GM18951 (cell line): ENCODE data around the gene NCOA1.

ENCODE experiments used
- POLR2A ChIP-seq: IDR thresholded peaks from 4 replicates; pipeline ENCODE4 v1.6.1; 2011; ENCODE audit warnings: mild to moderate bottlenecking; ENCODE audit not compliant: insufficient read length, insufficient read depth; ENCODE audit errors: extremely low read depth
- in situ Hi-C: fragments of 300-500 bp; cut with MboI; formaldehyde crosslinking; loops from one replicate; pipeline ENCODE4 v1.12.0; 2022; ENCODE audit warnings: low sequenced_read_pairs, mixed read lengths, inconsistent platforms; ENCODE audit not compliant: unreplicated experiment

The NCOA1 gene

DNA sequence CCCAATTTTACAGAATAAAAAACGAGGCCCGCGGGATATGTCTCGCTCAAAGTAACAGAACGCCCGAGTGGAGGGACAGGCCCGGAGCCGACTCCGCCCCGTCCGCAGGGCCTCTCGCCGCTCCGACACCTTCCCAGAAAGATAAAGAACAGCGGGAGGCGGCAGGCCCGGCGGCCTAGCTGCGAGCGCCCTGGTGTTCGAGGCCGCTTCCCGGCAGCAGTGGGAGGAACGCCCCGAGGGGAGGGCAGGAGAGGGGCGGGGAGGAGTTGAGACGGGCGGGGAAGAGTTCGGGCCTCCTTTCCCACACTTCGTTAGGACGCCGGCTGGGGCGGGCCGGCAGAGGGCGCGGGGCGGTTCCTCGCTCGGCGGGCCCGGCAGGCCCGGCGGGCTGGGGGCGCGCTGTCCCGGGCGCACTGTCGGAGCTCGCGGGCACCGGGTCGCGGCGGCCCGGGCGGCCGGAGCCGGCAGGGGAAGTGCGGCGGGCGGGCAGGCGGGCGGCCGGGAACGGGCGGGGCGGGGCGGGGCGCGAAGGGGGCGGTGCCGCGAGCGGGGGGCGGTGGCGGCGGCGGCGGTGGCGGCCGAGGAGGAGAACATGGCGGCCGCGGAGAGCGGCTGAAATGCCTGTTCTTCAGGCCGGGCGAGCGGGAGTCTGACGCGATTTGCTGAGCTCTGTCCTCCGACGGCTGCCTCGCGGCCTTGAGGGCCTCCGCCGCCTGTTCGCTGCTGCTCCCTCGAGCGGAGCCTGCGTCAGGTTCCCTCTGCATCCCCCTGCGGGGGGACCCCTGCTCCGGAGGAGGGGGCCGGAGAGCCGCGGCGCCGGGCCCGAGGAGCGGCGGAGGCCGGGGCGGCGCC lies at the start of gene NCOA1:
NCOA1 (plus strand) TSS at position 565 of the 852 bp plus-strand sequence. CDS start 167,424 bp downstream, outside the sequence.
- in situ Hi-C loops, result no loop called here

DNA sequence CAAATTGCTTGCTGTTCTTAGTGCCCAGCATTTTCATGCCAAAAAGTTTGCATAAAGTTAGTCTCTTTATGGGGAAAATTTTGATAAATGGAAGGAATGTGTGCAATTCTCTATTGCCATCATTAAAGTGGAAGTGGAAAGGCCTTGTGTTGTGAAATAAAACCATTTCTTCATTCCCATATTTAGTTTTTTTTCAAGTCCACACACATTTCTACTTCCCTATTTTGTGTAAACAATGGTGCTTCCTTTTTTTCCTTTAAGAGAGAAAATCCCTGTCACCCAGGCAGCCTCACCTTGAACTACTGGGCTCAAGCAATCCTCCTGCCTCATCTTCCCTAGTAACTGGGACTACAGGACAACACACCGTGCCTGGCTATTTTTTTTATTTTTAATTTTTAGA lies 42.3 kb upstream of the NCOA1 start:
- TF ChIP-seq POLR2A, result no peak
- in situ Hi-C loops, result no loop called here

More for the DNA sequence above, at the start of gene NCOA1:
- TF ChIP-seq POLR2A, result peak; percentile 71

DNA sequence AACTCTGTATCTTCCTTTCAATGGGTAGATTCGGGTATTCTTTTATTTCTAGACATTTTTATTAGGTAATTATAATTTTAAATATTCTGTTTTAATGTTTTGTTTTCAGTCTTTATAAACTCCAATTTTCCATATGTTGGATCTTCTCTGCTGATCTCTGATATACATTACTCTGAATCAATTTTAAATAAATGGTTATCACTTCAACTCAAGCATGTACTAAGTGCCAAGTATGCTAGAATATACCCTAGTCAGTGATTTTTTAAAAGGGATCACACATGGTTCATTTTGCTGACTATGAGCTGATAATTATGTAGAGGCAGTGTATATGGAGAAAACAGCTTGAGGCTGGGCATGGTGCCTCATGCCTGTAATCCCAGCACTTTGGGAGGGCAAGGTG lies 41.7 kb upstream of the NCOA1 start:
- in situ Hi-C loops, result no loop called here
- no peak for TF ChIP-seq POLR2A

GRCh38 chr2:24451805-24452501 lies 39.1 kb upstream of the NCOA1 start:
- in situ Hi-C loops, result no loop called here
- no peak for TF ChIP-seq POLR2A

GRCh38 chr2:24452502-24452885 lies 38.6 kb upstream of the NCOA1 start:
- TF ChIP-seq POLR2A, result no peak
- in situ Hi-C loops, result no loop called here

DNA sequence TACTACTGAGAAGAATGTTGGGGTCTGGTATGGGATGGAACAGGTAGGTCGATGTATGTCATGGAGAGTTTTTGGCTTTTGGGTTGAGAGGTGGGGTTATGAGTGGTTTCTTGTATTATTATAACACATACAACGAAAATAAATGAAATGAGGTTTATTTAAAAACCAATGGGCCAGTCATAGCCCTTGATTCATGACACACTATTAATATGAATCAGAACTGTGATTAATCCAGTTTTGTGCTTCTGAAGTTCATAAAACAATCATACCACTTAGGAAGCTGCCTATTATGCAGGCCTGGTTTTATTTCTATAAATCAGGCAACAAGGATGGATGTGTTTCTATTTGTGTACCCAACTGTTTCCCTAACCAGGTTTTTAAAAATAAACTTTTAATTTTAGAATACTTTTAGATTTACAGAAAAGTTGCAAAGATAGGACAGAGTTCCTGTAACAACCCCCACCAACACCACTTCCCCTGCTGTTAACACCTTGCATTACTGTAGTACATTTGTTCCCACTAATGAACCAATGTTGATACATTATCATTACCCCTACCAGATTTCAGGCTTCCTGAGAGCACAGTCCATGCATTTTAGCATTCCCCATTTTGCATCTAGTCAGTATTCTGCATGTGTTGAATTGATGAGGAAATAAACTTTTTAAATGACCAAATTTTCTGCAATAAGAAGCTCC lies 37.5 kb upstream of the NCOA1 start:
- no peak for TF ChIP-seq POLR2A
- in situ Hi-C loops, result no loop called here

- in situ Hi-C loops, result no loop called here
- TF ChIP-seq POLR2A, result no peak
Observed at GRCh38 chr2:24454294-24454693, 36.8 kb upstream of the NCOA1 start.

DNA sequence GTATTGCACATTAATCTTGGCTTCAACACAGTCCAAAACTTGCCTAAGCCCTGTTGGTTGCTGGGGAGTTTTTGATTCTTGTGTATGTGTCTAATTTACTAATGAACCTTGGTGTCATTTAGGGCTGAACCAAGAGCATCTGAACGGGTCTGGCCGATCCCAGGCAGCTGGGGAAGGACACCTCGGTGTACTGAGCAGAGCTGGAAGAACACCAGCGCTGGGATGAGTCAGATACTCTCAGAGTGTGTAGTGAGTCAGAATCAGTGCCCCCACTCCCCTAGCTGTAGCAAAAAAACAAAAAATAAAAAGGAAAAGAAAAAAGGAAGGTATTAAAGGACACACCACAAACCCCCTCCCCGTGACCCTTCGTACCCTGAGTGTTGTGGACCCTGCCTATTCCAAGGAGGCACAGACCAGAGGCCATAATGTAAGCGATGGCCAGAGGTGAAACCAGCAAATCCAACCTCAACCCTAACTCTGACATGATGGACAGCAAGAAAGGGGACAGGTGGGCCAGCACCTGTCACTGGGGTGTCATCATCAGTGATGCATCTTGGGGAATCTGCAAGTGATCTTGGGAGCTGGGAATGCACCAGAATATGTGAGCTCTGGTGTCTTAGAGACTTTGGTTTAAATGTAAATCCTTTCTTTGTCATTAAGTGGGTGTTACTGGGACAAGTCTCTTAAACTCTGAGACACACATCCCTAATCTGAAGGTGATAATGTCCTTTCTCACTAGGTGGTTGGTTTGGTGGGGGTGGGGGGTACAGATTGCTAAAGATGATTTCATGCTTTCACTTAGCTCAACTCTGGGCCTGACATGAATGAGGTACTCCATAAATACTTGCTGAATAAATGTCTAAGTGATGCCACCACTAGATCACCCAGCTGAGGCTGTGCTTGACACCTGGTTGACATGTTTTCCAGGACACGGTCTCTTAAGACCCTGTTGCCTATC lies 34.2 kb upstream of the NCOA1 start:
- in situ Hi-C loops, result no loop called here
- no peak for TF ChIP-seq POLR2A

DNA sequence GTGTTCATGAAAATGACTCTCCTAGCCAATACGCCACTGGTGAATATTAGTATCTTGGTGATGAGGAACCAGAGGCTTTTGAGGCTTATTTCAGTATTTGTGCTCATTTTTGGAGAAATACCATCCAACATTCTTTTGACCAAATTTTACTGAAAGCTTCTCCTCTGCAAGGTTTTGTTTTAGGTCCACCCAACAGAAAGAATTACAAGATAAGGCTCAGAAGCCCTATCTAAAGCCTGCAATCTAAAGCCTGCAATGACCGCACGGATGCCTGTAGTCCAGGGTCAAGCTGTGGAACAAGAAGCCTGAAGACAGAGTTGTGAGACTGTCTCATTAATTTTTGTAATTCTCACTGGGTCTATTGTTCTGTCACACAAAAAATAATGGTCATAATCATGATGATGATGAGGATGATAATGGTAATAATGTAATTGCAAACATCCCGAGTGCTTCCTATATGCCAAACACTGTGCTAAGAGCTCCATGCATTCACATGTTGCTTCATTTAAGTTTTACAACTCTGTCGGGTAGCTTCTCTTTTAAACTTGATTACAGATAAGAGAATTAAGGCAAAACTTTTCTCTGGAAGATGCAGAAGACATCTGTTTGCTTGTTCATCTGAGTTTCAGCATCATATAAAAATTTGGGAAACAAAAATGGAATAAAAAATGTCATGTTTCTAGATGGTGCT lies 33.2 kb upstream of the NCOA1 start:
- in situ Hi-C loops, result no loop called here
- TF ChIP-seq POLR2A, result no peak

- no peak for TF ChIP-seq POLR2A
- in situ Hi-C loops, result no loop called here
Observed at GRCh38 chr2:24459224-24460161, 31.6 kb upstream of the NCOA1 start.

DNA sequence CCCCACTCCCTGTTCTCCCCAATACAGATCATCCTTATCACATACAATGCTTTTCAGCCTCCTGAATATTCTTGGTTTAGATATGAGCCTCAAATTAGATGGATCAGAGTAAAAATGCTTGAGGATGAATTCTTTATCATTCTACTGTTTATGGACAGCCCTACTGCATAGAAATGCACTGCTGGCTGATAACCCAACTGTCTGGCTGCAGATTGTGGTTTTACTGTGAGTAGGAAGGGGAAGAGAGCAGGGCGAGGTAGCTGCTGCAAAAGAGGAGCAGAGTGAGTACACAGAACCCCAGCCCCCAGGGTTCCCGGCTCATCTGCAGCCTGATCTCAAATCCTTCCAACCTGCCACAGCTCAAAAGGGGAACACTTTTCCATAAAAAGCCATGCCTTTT lies 29.4 kb upstream of the NCOA1 start:
- no peak for TF ChIP-seq POLR2A
- in situ Hi-C loops, result no loop called here
